CD1c-positive myeloid dendritic cell (primary cell): ENCODE measurements around the gene KRTAP4-16.
"Not testable (repeated sequence)": the region's sequence is repeated elsewhere in the genome, so short reads cannot be mapped to it uniquely, and the experiment has no call there.

Experiments
- DNase-seq: peaks from one replicate; pipeline ENCODE4 v3.0.0-alpha.2; 2016; ENCODE audit errors: extremely low spot score

Gene KRTAP4-16

GRCh38 chr17:41101586-41102259, at the start of gene KRTAP4-16:
KRTAP4-16 (minus strand) TSS chr17:41102209; CDS start chr17:41102209, 0 bp downstream.
- DNase-seq: no peak

- DNase-seq: no peak
Observed at GRCh38 chr17:41151525-41151924, 49.5 kb upstream of the KRTAP4-16 start.

- DNase-seq: no peak
Observed at GRCh38 chr17:41150026-41150425, 48.0 kb upstream of the KRTAP4-16 start.

- no peak for DNase-seq
Observed at GRCh38 chr17:41149652-41149985, 47.6 kb upstream of the KRTAP4-16 start, which contains the start of gene KRTAP4-5. KRTAP4-5 (minus strand) TSS chr17:41149825; CDS start chr17:41149767, 58 bp downstream.

- DNase-seq: not testable (repeated sequence)
Observed at GRCh38 chr17:41148971-41149651, 47.1 kb upstream of the KRTAP4-16 start.

GRCh38 chr17:41147531-41148204, 45.7 kb upstream of the KRTAP4-16 start:
- no peak for DNase-seq

GRCh38 chr17:41145261-41145660, 43.3 kb upstream of the KRTAP4-16 start:
- no peak for DNase-seq

- no peak for DNase-seq
Observed at GRCh38 chr17:41144846-41145245, 42.8 kb upstream of the KRTAP4-16 start.

- no peak for DNase-seq
Observed at GRCh38 chr17:41141361-41141760, 39.4 kb upstream of the KRTAP4-16 start.

- peak; percentile 20 for DNase-seq
Observed at GRCh38 chr17:41140360-41141131, 38.5 kb upstream of the KRTAP4-16 start, which contains the start of gene KRTAP4-6. KRTAP4-6 (minus strand) TSS chr17:41140544; CDS start chr17:41140487, 57 bp downstream.

GRCh38 chr17:41139865-41140264, 37.9 kb upstream of the KRTAP4-16 start:
- not testable (repeated sequence) for DNase-seq

- DNase-seq: no peak
Observed at GRCh38 chr17:41133880-41134735, 32.1 kb upstream of the KRTAP4-16 start.

GRCh38 chr17:41131979-41132378, 30.0 kb upstream of the KRTAP4-16 start:
- peak; percentile 8 for DNase-seq

- DNase-seq: no peak
Observed at GRCh38 chr17:41127371-41127770, 25.4 kb upstream of the KRTAP4-16 start.

GRCh38 chr17:41126412-41126811, 24.4 kb upstream of the KRTAP4-16 start:
- DNase-seq: no peak

GRCh38 chr17:41125064-41125463, 23.1 kb upstream of the KRTAP4-16 start:
- no peak for DNase-seq

- not testable (repeated sequence) for DNase-seq
Observed at GRCh38 chr17:41123991-41124371, 22.0 kb upstream of the KRTAP4-16 start, which contains the start of gene KRTAP4-12. KRTAP4-12 (minus strand) TSS chr17:41124182; CDS start chr17:41124122, 60 bp downstream.

GRCh38 chr17:41123292-41123990, 21.4 kb upstream of the KRTAP4-16 start:
- DNase-seq: not testable (repeated sequence)

- DNase-seq: no peak
Observed at GRCh38 chr17:41121742-41122141, 19.7 kb upstream of the KRTAP4-16 start.
